HG02981 (cell line): ENCODE results near the gene KRTAP1-1.
"Not testable (repeated sequence)": the region's sequence is repeated elsewhere in the genome, so short reads cannot be mapped to it uniquely, and the experiment has no call there.

Experiments used
- ATAC-seq: cut with Tn5 transposase; IDR thresholded peaks from one replicate; pipeline ENCODE4 v1.9.1; 2021; ENCODE audit warnings: mild to moderate bottlenecking, moderate library complexity; ENCODE audit not compliant: unreplicated experiment

The KRTAP1-1 gene

GRCh38 chr17:41057547-41057946, 16.3 kb upstream of the KRTAP1-1 start:
- ATAC-seq = no peak

- ATAC-seq = not testable (repeated sequence)
Measured at GRCh38 chr17:41055130-41055529, 13.9 kb upstream of the KRTAP1-1 start, which contains the start of gene KRTAP2-2. TSS of gene KRTAP2-2 (minus strand) at chr17:41055230. CDS start at chr17:41055211, 19 bp downstream.

GRCh38 chr17:41054556-41054955, 13.3 kb upstream of the KRTAP1-1 start:
- ATAC-seq = not testable (repeated sequence)

GRCh38 chr17:41054025-41054424, 12.8 kb upstream of the KRTAP1-1 start:
- no peak for ATAC-seq

- ATAC-seq = no peak
Measured at GRCh38 chr17:41052566-41052965, 11.3 kb upstream of the KRTAP1-1 start.

GRCh38 chr17:41049110-41049509, 7.9 kb upstream of the KRTAP1-1 start:
- no peak for ATAC-seq

GRCh38 chr17:41048441-41048840, 7.2 kb upstream of the KRTAP1-1 start:
- no peak for ATAC-seq

GRCh38 chr17:41046735-41047465, 5.7 kb upstream of the KRTAP1-1 start, which contains the start of gene KRTAP2-1:
TSS of gene KRTAP2-1 (minus strand) at chr17:41047316. CDS start at chr17:41047267, 49 bp downstream.
- ATAC-seq = not testable (repeated sequence)

GRCh38 chr17:41042953-41043352, 1.7 kb upstream of the KRTAP1-1 start:
- no peak for ATAC-seq

GRCh38 chr17:41037853-41038350, 3.3 kb downstream of the KRTAP1-1 start:
- no peak for ATAC-seq

- not testable (repeated sequence) for ATAC-seq
Measured at GRCh38 chr17:41034346-41034935, 6.8 kb downstream of the KRTAP1-1 start, which contains the start of gene KRTAP1-3. TSS of gene KRTAP1-3 (minus strand) at chr17:41034874. CDS start at chr17:41034821, 53 bp downstream.

GRCh38 chr17:41029633-41030245, 11.5 kb downstream of the KRTAP1-1 start, which contains the start of gene KRTAP1-4:
TSS of gene KRTAP1-4 (minus strand) at chr17:41030195. CDS start at chr17:41030078, 117 bp downstream.
- no peak for ATAC-seq

GRCh38 chr17:41026715-41027471, 14.4 kb downstream of the KRTAP1-1 start, which contains the start of gene KRTAP1-5:
TSS of gene KRTAP1-5 (minus strand) at chr17:41027208. CDS start at chr17:41027155, 53 bp downstream.
- ATAC-seq = no peak

GRCh38 chr17:41024697-41025096, 16.6 kb downstream of the KRTAP1-1 start:
- ATAC-seq = no peak

- no peak for ATAC-seq
Measured at GRCh38 chr17:41020336-41020735, 20.9 kb downstream of the KRTAP1-1 start.

- ATAC-seq = no peak
Measured at GRCh38 chr17:41019415-41019814, 21.8 kb downstream of the KRTAP1-1 start.

- no peak for ATAC-seq
Measured at GRCh38 chr17:41018541-41018940, 22.7 kb downstream of the KRTAP1-1 start.

GRCh38 chr17:41016578-41017215, 24.6 kb downstream of the KRTAP1-1 start:
- no peak for ATAC-seq

GRCh38 chr17:41015454-41015853, 25.8 kb downstream of the KRTAP1-1 start:
- no peak for ATAC-seq

GRCh38 chr17:41013606-41014005, 27.6 kb downstream of the KRTAP1-1 start:
- ATAC-seq = no peak
